Esophagus (tissue), 2 donors: ENCODE data around the gene CTBP2. TPM values are rescaled to one million over a fixed set of nuclear protein-coding genes. Genes with fewer than 3 reads are reported as not detected.
A peak's percentile ranks its signal among the peaks of the same experiment; 100 is the strongest.

Experiments used
- H3K27ac ChIP-seq, 2 donors: one replicate each; pipeline ENCODE4 v1.5.1; 2013; ENCODE audit warnings: low read depth in 2 of 2, mild to moderate bottlenecking in 2 of 2, inconsistent platforms in 1 of 2, low read length in 1 of 2, moderate library complexity in 1 of 2
- H3K27me3 ChIP-seq, 2 donors: one replicate each; pipeline ENCODE4 v1.6.1; 2013; ENCODE audit warnings: low read length in 2 of 2, control low read depth in 1 of 2, mild to moderate bottlenecking in 1 of 2; ENCODE audit not compliant: insufficient read depth in 2 of 2, control insufficient read depth in 1 of 2
- H3K36me3 ChIP-seq, 2 donors: one replicate each; pipeline ENCODE4 v1.6.1; 2013; ENCODE audit warnings: low read length in 1 of 2; ENCODE audit not compliant: control insufficient read depth in 2 of 2, insufficient read depth in 2 of 2
- H3K4me1 ChIP-seq, 2 donors: one replicate each; pipeline ENCODE4 v1.6.1; 2013; ENCODE audit warnings: low read length in 1 of 2; ENCODE audit not compliant: control insufficient read depth in 2 of 2, insufficient read depth in 2 of 2
- H3K4me3 ChIP-seq, 2 donors: one replicate each; pipeline ENCODE4 v1.5.1; 2013; ENCODE audit warnings: low read length in 2 of 2, mild to moderate bottlenecking in 2 of 2, low read depth in 1 of 2, moderate library complexity in 1 of 2
- H3K9me3 ChIP-seq, 2 donors: one replicate each; pipeline ENCODE4 v1.6.1; 2013; ENCODE audit warnings: mild to moderate bottlenecking in 2 of 2, low read depth in 1 of 2, low read length in 1 of 2, moderate library complexity in 1 of 2; ENCODE audit not compliant: control insufficient read depth in 2 of 2, insufficient read depth in 1 of 2
- WGBS, 2 donors: extraction: QIAGEN DNeasy Blood & Tissue Kit; methylation state at CpG; one replicate each; pipeline ENCODE4 v1.1.7; 2013; 5-methylcytosine and 5-hydroxymethylcytosine counted together
- polyA plus RNA-seq, 2 donors: library from polyadenylated mRNA; stranded (reverse); fragments of 200-250 nt; gene quantifications; one replicate each; pipeline ENCODE4 v1.2.3, GENCODE V29; 2013
- donor health status: healthy with polysubstance abuse.
- donor health status: Bipolar disorder and iron deficiency.

CTBP2 gene
- polyA plus RNA-seq, 2 donors: 15.4 to 33.3 TPM

DNA sequence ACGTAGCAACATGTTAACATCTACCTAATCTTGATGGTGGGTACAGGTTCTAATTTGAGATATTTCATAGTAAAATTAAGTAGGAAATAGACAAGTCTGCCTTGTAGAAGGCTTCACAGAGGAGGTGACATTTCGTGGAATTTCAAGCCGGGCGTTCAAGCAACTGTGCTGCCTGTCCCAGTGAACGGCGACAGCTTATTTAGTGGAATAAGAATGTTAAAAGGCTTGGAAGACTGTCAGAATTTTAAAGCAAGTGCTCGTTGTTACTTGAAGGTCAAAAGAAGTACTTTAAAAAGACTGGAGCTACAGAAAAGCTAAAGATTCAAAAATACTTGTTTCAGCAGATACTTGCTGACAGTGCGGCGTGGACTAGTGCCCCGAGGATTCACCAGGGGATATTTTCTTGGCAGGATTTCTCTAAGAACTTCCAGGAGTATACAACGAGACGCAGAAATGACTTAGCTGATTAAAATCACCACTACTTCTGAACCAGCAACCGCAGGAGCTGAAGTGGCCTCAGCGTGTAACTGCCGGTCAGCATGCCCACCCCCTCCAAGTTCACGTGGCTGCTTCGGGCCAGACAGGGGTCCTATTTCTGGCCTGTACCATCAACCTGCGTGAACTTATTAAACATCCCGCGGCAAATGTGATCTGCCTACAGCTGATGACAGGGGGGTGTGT, 46.5 kb downstream of the CTBP2 start:
- H3K36me3 ChIP-seq: peaks cover 0 to 10% of the 10 kb centered on the region in 2 donors
- H3K27ac ChIP-seq: peak overlapping the region in 1 of 2 donors; percentile 47
- no peaks in the 10 kb centered on the region for H3K9me3 ChIP-seq
- H3K4me3 ChIP-seq: no peak overlapping the region
- 36 to 49% methylated on average over 20 of the region's 20 CpGs for WGBS, 2 donors
- H3K4me1 ChIP-seq: peaks cover 13 to 19% of the 10 kb centered on the region in 2 donors
- H3K27me3 ChIP-seq: no peaks in the 10 kb centered on the region

DNA sequence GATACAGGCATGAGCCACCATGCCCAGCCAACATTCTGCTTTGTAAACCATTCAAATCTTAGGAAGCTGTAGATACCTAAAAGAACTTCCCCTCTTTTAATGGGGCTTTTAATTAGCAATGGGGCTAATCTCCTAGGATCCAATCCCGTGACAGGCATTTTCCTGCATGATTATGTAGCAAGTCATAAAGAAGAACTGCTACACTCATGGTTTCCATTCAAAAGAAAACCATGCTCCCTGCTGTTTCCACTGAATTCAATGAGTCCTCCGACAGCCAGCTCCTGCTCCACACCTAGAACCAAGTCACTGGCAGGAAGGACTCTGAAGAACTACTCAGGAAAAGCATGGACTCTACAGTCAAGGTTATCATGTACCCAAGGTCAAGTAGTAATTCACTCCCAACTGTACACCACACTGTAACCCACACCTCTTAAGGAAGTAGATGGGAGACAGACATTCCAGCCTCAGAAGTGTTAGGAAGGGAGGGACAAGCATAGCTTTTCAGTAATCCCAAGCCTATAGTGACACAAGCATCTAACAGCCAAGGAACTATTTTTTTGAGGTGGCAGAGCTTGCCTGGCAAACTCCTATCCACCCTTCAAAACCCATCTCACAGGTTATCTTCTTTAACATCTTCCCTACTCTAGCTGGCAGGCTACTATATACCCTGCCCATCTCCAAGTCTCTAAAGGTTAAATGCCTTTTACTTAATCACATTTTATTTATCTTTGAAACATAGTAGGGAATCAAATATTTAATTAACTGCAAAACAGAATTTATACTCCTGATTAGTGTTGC, 47.5 kb downstream of the CTBP2 start:
- no peak overlapping the region for H3K27ac ChIP-seq
- 82 to 88% methylated on average over 2 of the region's 2 CpGs for WGBS, 2 donors
- H3K9me3 ChIP-seq: peaks cover 0 to 2% of the 10 kb centered on the region in 2 donors
- H3K4me1 ChIP-seq: peaks cover 10 to 19% of the 10 kb centered on the region in 2 donors
- no peak overlapping the region for H3K4me3 ChIP-seq
- H3K27me3 ChIP-seq: no peaks in the 10 kb centered on the region
- H3K36me3 ChIP-seq: peaks cover 0 to 12% of the 10 kb centered on the region in 2 donors

DNA sequence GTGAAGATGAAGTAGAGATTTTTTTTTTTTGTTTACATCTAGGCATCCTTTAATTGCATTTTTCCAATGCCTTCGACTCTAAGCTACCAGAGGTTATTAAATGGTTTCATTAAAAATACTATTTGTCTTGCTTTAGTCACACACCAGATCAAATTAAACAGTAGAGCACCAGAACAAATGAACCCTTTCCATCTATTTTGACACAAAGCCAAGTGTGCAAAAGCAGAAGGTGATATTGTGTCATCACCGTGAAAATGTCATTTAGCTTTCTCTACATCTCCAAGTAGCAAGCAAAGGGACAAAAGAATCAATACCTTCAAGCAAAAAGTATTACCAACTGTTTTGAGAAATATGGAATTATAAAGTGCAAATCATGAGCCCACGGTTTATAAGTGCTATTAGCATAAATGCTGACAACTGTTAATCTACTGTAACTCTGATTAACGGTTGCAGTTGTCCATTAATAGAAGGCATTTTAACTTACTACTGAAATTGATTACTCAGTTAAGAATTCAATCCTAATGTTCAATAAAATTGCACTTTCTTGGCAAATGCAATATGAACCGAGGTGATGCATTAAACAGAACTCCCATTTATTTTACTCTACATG, 49.1 kb downstream of the CTBP2 start:
- no peak overlapping the region for H3K4me3 ChIP-seq
- no peaks in the 10 kb centered on the region for H3K27me3 ChIP-seq
- peaks cover 5 to 7% of the 10 kb centered on the region in 2 donors for H3K4me1 ChIP-seq
- H3K27ac ChIP-seq: no peak overlapping the region
- H3K9me3 ChIP-seq: peaks cover 0 to 2% of the 10 kb centered on the region in 2 donors
- WGBS, 2 donors: 51 to 61% methylated on average over 5 of the region's 5 CpGs
- peaks cover 6 to 24% of the 10 kb centered on the region in 2 donors for H3K36me3 ChIP-seq

DNA sequence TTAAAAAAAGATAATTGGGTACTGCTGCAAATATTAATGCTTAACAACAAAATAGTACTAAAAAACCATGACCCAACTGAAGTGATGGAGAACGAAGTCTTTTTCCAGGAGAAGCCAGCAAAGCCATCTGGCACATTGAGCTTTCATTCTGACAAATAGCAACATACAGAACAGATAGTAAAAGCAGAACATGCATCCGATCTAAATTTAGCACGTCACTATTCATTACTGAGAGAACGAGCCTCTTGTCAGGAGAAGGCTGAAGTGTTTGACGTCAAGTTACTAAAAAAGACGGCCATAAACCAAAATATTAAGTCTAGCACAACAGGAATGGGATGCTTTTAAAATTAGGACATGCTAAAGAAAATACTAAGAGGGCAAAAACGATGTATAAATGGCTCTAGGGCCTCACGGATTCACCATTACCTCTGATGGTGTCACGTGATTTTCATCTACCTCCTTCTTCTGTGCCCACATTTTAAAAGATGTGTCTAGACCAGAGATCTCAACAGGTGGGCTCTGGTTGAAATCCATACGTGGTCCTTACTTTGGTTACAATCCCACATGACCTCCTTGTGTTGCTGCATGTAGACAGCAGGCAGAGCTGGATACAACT, 52.3 kb downstream of the CTBP2 start:
- no peaks in the 10 kb centered on the region for H3K27me3 ChIP-seq
- H3K4me3 ChIP-seq: no peak overlapping the region
- peaks cover 3% of the 10 kb centered on the region in 2 donors for H3K4me1 ChIP-seq
- H3K36me3 ChIP-seq: peaks cover 6 to 29% of the 10 kb centered on the region in 2 donors
- peaks cover 0 to 2% of the 10 kb centered on the region in 2 donors for H3K9me3 ChIP-seq
- H3K27ac ChIP-seq: no peak overlapping the region
- WGBS, 2 donors: 94 to 98% methylated on average over 10 of the region's 10 CpGs

DNA sequence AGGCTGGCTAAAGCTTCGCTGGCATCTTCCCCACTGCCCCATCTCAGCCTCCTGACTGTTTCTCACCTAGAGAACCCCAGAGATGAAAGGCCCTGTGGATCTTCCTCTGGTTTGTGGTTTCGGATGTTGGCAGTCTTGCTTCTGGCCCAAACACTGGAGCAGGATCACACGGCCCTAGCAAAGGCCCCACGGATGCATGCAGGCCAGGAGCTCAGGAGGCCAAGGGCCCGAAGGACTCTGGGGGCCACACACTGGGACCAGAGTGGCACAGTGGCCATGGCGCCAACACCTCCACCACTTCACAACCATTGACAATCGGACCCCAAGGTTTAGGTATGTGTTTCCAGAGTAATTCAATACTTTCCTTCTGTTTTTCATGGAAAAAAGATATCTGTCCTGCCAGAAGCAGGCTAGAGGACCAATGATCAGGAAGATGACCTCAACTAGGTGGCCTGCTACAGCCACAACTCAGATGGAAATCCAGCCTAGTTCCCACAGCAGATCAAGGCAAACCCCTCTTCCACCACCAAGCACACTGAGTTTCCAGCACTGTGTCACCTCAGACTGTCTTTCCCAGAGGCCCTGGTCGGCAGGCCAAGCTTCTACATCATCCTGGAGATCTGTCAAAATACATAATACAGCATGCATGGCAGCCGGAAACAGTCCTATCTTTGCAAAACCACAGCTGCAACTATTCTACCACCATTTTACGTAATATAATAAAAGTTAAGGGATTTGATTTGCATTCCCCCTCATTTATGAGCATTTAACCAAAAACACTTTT, 53.0 kb downstream of the CTBP2 start:
- Histone ChIP-seq H3K27me3 (no peaks in the 10 kb centered on the region), H3K9me3 (peaks cover 0 to 2% of the 10 kb centered on the region in 2 donors), H3K4me3 (no peak overlapping the region), H3K36me3 (peaks cover 6 to 29% of the 10 kb centered on the region in 2 donors), H3K27ac (no peak overlapping the region), H3K4me1 (peaks cover 5 to 11% of the 10 kb centered on the region in 2 donors)
- WGBS, 2 donors: 82 to 87% methylated on average over 10 of the region's 10 CpGs

DNA sequence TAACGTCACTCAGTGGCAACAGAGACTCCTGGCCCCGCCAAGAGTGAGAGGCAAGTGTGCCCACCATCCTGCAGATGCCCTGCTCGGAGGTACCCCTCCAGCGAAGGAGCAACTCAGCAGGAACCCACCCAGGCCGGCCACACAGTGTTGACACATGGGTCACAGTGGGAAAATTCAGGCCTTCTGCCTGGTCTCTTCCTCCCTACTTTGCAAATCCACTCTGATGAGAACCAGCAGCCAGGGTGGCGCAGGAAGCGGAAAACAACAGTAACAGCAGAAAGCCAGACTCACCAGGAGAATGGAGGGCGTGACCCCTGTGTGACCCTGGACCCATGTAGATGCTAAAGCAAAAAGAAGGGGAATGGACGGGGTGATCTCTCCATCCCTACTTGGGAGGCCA, 53.8 kb downstream of the CTBP2 start:
- H3K36me3 ChIP-seq: peaks cover 6 to 31% of the 10 kb centered on the region in 2 donors
- H3K9me3 ChIP-seq: peaks cover 0 to 2% of the 10 kb centered on the region in 2 donors
- peaks cover 7 to 12% of the 10 kb centered on the region in 2 donors for H3K4me1 ChIP-seq
- H3K27ac ChIP-seq: no peak overlapping the region
- H3K4me3 ChIP-seq: no peak overlapping the region
- no peaks in the 10 kb centered on the region for H3K27me3 ChIP-seq
- WGBS, 2 donors: 90 to 92% methylated on average over 9 of the region's 9 CpGs

DNA sequence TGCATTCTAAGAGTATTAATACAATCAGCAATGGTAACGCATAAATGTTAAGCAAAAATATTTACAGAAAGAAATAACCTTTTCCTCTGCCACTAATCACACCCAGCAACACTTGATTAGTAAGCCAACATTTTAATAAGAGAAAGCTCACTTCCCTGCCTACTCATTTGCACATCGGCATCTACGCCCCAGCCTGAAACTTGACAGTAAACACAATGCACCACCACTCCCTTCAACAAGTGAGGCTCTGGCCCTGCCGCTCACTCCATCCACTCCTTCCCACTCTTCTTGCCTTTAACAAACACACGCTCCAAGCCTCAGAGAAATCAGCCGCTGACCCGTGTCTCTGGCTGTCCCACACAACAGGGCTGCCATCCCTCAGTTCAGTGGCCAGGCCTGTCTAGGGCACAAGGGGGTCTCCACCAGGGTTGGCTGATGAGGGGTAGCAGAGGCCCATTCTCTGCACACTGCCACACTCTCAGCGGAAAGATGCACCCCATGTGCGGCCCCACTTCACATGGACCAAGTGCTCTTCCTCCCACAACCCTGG, 54.6 kb downstream of the CTBP2 start:
- no peak overlapping the region for H3K4me3 ChIP-seq
- H3K27me3 ChIP-seq: no peaks in the 10 kb centered on the region
- H3K36me3 ChIP-seq: peaks cover 6 to 35% of the 10 kb centered on the region in 2 donors
- WGBS, 2 donors: 85 to 86% methylated on average over 9 of the region's 9 CpGs
- H3K4me1 ChIP-seq: peaks cover 7 to 12% of the 10 kb centered on the region in 2 donors
- H3K9me3 ChIP-seq: peaks cover 0 to 2% of the 10 kb centered on the region in 2 donors
- H3K27ac ChIP-seq: no peak overlapping the region

DNA sequence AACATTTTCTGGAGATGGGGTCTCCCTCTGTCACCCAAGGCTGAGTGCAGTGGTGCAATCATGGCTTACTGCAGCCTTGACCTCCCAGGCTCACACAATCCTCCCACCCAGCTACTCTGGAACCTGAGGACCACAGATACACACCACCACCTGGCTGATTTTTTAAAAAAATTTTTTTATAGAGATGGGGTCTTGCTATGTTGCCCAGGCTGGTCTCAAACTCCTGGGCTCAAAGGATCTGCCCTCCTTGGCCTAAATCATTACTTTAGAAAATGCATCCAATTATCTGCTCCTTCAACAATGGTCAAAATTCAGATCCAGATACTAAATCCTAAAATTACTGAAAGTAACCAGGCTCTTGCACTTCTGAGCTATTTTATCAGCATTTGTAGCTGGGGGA, 55.2 kb downstream of the CTBP2 start:
- H3K4me1 ChIP-seq: peaks cover 7 to 12% of the 10 kb centered on the region in 2 donors
- no peak overlapping the region for H3K4me3 ChIP-seq
- peaks cover 6 to 35% of the 10 kb centered on the region in 2 donors for H3K36me3 ChIP-seq

More for the DNA sequence above, 55.2 kb downstream of the CTBP2 start:
- Histone ChIP-seq H3K9me3 (peaks cover 0 to 2% of the 10 kb centered on the region in 2 donors), H3K27ac (no peak overlapping the region), H3K27me3 (no peaks in the 10 kb centered on the region)
